Hepatocyte (in vitro differentiated cells): ENCODE measurements around the gene USH2A. TPM values are rescaled to one million over a fixed set of nuclear protein-coding genes. Genes with fewer than 3 reads are reported as not detected.

Source experiments
- DNase-seq: peaks from one replicate; pipeline ENCODE4 v3.0.0-alpha.2; 2016; ENCODE audit warnings: low spot score
- H2AFZ ChIP-seq: fragments of 200-600 bp; sonication (generic); 2 replicates; pipeline ENCODE4 v1.6.0; 2016; ENCODE audit warnings: antibody characterized with exemption, mild to moderate bottlenecking
- H3K27ac ChIP-seq: fragments of 200-600 bp; sonication (generic); 2 replicates; pipeline ENCODE4 v1.5.1; 2016; ENCODE audit warnings: mild to moderate bottlenecking
- H3K27me3 ChIP-seq: fragments of 200-600 bp; sonication (generic); 2 replicates; pipeline ENCODE4 v1.6.1; 2016
- H3K36me3 ChIP-seq: fragments of 200-600 bp; sonication (generic); replicated peaks from 2 replicates; pipeline ENCODE4 v1.5.1; 2016; ENCODE audit warnings: low read depth; ENCODE audit not compliant: insufficient read depth
- H3K4me1 ChIP-seq: fragments of 200-600 bp; sonication (generic); 2 replicates; pipeline ENCODE4 v1.5.1; 2016; ENCODE audit warnings: mild to moderate bottlenecking, moderate library complexity; ENCODE audit not compliant: insufficient read depth
- H3K4me2 ChIP-seq: fragments of 200-600 bp; sonication (generic); 2 replicates; pipeline ENCODE4 v1.6.0; 2016
- H3K4me3 ChIP-seq: fragments of 200-600 bp; sonication (generic); 2 replicates; pipeline ENCODE4 v1.5.1; 2016; ENCODE audit warnings: mild to moderate bottlenecking
- H3K79me2 ChIP-seq: fragments of 200-600 bp; sonication (generic); 2 replicates; pipeline ENCODE4 v1.6.0; 2017; ENCODE audit warnings: mild to moderate bottlenecking
- H3K9me2 ChIP-seq: fragments of 200-600 bp; sonication (generic); replicated peaks from 2 replicates; pipeline ENCODE4 v1.6.0; 2017; ENCODE audit warnings: mild to moderate bottlenecking; ENCODE audit not compliant: insufficient read depth
- H3K9me3 ChIP-seq: fragments of 200-600 bp; sonication (generic); 2 replicates; pipeline ENCODE4 v1.5.1; 2016; ENCODE audit warnings: low read depth, mild to moderate bottlenecking
- H4K20me1 ChIP-seq: fragments of 200-600 bp; sonication (generic); 2 replicates; pipeline ENCODE4 v1.6.0; 2016; ENCODE audit warnings: mild to moderate bottlenecking; ENCODE audit not compliant: insufficient read depth, poor library complexity, severe bottlenecking
- EZH2 ChIP-seq: fragments of 200-600 bp; sonication (generic); IDR thresholded peaks from 2 replicates; pipeline ENCODE4 v1.6.1; 2016; ENCODE audit warnings: antibody characterized with exemption, mild to moderate bottlenecking, borderline replicate concordance
- EZH2phosphoT487 ChIP-seq: fragments of 200-600 bp; sonication (generic); IDR thresholded peaks from one replicate; pipeline ENCODE4 v1.6.1; 2018; ENCODE audit warnings: antibody characterized with exemption, mild to moderate bottlenecking, low read depth, moderate library complexity; ENCODE audit not compliant: unreplicated experiment, severe bottlenecking
- WGBS: methylation state at CpG from one replicate; pipeline ENCODE4 v1.1.6; 2016; ENCODE audit warnings: low lambda C conversion rate; ENCODE audit errors: missing lambda C conversion rate; 5-methylcytosine and 5-hydroxymethylcytosine counted together
- polyA plus RNA-seq: library from polyadenylated mRNA; unstranded; fragments of >200 nt; fragmentation: Nextera tagmentation; extraction: Ambion mirVana; gene quantifications from 2 replicates; pipeline ENCODE4 v1.2.1, GENCODE V29; 2016
- total RNA-seq: library from RNA; depleted of rRNA; stranded (reverse); fragments of >200 nt; gene quantifications from 2 replicates; pipeline ENCODE4 v1.2.3, GENCODE V29; 2014
- TF ChIP-seq, protein P1 (sequence below): fragments of 200-600 bp; sonication (generic); IDR thresholded peaks from 2 replicates; pipeline ENCODE4 v1.5.1; 2016; ENCODE audit warnings: antibody characterized with exemption, mild to moderate bottlenecking; ENCODE audit not compliant: poor library complexity

The USH2A gene
- total and polyA plus RNA-seq, 2 experiments from 2014 or later: 0.07 TPM; not detected in 1

DNA sequence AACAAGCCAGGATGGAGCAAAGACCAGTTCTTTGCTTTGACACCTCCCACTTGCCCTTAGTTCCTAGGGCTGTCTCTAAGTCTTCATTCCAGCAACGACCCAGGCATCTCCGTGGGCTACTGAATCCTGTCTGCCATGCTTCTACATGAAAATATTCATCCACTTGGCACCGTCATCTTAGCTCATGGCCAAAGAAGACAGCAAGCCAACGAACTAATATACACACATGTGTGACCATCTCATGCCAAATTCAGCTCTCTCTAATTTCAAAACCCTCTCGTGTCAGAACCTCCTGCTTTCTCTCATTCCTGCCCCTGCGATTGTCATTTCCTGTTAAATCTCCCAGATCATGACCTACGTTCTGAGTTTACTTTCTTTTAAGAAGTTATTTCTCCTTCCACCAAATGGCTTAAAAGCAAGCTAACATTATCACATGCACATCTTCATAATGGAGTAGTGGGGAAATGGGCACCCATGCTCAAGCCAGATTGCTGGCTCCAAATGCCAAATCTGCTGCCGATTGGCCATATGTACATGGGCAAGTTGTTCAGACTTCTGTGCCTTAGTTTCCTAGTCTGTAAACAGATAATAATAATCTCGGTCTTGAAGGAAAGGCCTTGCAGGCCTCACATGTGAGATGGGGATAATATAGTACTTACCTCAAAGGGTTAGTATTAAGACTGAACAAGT lies 373.4 kb downstream of the USH2A start:
- H3K4me2 ChIP-seq: no peak overlapping the region
- no peaks in the 10 kb centered on the region for H3K36me3 ChIP-seq
- no peak for DNase-seq
- no peak overlapping the region for H3K4me3 ChIP-seq
- no peak for TF ChIP-seq EZH2
- TF ChIP-seq, protein P1, sequence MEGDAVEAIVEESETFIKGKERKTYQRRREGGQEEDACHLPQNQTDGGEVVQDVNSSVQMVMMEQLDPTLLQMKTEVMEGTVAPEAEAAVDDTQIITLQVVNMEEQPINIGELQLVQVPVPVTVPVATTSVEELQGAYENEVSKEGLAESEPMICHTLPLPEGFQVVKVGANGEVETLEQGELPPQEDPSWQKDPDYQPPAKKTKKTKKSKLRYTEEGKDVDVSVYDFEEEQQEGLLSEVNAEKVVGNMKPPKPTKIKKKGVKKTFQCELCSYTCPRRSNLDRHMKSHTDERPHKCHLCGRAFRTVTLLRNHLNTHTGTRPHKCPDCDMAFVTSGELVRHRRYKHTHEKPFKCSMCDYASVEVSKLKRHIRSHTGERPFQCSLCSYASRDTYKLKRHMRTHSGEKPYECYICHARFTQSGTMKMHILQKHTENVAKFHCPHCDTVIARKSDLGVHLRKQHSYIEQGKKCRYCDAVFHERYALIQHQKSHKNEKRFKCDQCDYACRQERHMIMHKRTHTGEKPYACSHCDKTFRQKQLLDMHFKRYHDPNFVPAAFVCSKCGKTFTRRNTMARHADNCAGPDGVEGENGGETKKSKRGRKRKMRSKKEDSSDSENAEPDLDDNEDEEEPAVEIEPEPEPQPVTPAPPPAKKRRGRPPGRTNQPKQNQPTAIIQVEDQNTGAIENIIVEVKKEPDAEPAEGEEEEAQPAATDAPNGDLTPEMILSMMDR: no peak
- TF ChIP-seq EZH2phosphoT487: no peak
- 88% methylated on average over 9 of the region's 9 CpGs for WGBS
- H3K9me3 ChIP-seq: no peaks in the 10 kb centered on the region
- no peaks in the 10 kb centered on the region for H3K27me3 ChIP-seq
- no peaks in the 10 kb centered on the region for H3K9me2 ChIP-seq
- H3K79me2 ChIP-seq: no peaks in the 10 kb centered on the region
- no peak overlapping the region for H3K27ac ChIP-seq
- H4K20me1 ChIP-seq: no peaks in the 10 kb centered on the region
- H3K4me1 ChIP-seq: no peaks in the 10 kb centered on the region
- no peak overlapping the region for H2AFZ ChIP-seq

DNA sequence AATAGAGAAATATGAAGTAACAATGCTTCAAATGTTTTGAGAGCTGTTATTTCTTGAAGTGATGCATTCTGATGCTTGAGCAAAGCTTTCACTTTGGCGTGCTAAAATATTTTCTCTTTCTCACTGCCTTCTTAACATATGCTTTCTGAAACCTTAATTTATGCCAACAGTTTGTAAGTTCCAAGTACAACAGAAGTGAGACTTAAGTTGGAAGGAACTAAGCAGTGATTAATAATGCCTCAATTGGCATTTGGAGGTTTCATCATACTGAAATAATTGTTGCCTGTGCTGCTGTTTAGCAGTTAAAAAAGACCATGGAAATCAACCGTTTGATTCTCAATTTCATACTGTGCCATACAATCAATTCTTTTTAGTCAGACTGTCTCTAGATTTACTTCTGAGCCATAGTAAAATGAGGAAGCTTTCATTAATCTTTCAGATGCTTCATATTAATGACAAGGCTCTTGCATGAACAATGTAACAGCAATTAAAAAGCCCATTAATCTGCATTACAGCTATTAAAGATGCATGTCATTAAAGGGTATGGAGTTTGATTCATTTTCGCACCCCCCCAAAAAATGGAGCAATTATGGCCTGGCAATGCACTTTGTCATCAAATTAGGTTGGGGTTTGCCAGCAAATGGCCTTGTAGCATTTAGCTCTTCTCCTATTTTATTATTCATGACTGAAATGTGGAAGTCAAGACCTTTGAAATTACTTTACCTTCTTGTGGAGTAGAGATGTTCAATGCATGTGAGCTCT lies 375.3 kb downstream of the USH2A start:
- no peak overlapping the region for H3K4me3 ChIP-seq
- no peak overlapping the region for H3K4me2 ChIP-seq
- H3K79me2 ChIP-seq: no peaks in the 10 kb centered on the region

DNA sequence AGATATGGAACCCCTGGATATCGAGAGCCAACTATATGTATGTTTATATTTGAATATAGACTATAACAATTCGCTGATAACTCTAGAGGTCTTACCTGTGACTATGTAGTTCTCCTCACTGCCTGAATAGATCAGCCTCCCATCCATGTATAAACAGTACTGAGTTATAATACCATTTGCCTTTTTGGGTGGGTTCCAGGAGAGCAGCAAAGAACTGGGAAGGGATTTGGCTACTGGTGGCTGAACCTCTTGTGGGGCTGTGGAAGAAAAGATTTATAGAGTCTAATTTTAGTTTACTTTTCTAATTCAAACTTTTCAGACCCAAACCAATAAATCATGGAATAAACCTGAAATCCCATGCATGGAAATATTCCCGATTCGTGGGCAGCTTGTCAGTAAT lies 376.9 kb downstream of the USH2A start:
- H3K79me2 ChIP-seq: no peaks in the 10 kb centered on the region
- WGBS: 93% methylated on average over 4 of the region's 4 CpGs
- H3K9me3 ChIP-seq: no peaks in the 10 kb centered on the region
- no peaks in the 10 kb centered on the region for H3K36me3 ChIP-seq
- H3K4me2 ChIP-seq: no peak overlapping the region
- no peaks in the 10 kb centered on the region for H3K4me1 ChIP-seq
- H3K4me3 ChIP-seq: no peak overlapping the region
- DNase-seq: no peak
- no peaks in the 10 kb centered on the region for H4K20me1 ChIP-seq
- TF ChIP-seq EZH2phosphoT487: no peak
- TF ChIP-seq, protein P1: no peak
- TF ChIP-seq EZH2: no peak
- no peaks in the 10 kb centered on the region for H3K9me2 ChIP-seq
- no peak overlapping the region for H2AFZ ChIP-seq
- H3K27ac ChIP-seq: no peak overlapping the region
- no peaks in the 10 kb centered on the region for H3K27me3 ChIP-seq

More for the DNA sequence above, 375.3 kb downstream of the USH2A start:
- no peaks in the 10 kb centered on the region for H3K9me2 ChIP-seq
- H3K27ac ChIP-seq: no peak overlapping the region
- H3K27me3 ChIP-seq: no peaks in the 10 kb centered on the region
- no peaks in the 10 kb centered on the region for H3K36me3 ChIP-seq
- TF ChIP-seq EZH2 (no peak), EZH2phosphoT487 (no peak)
- TF ChIP-seq, protein P1: no peak
- WGBS: 94% methylated on average over 3 of the region's 3 CpGs
- H3K4me1 ChIP-seq: no peaks in the 10 kb centered on the region
- H2AFZ ChIP-seq: no peak overlapping the region
- DNase-seq: no peak
- H3K9me3 ChIP-seq: no peaks in the 10 kb centered on the region
- H4K20me1 ChIP-seq: no peaks in the 10 kb centered on the region
